MM.1S (cell line): ENCODE data around the gene RNF43.

Experiments
- EZH2 ChIP-seq: fragments of 300-600 bp; sonication (generic); optimal IDR thresholded peaks from 2 replicates; pipeline ENCODE3; 2017; ENCODE audit warnings: low read depth, mild to moderate bottlenecking, antibody characterized with exemption, low read length, mixed read lengths
- EZH2phosphoT487 ChIP-seq: fragments of 300-600 bp; sonication (generic); IDR thresholded peaks from 2 replicates; pipeline ENCODE4 v1.6.1; 2018; ENCODE audit warnings: antibody characterized with exemption, low read length
- TF ChIP-seq, protein P1 (sequence below): fragments of 300-600 bp; sonication (generic); IDR thresholded peaks from 2 replicates; pipeline ENCODE4 v1.5.1; 2016; ENCODE audit warnings: antibody characterized with exemption, low read length, mixed read lengths

DNA sequence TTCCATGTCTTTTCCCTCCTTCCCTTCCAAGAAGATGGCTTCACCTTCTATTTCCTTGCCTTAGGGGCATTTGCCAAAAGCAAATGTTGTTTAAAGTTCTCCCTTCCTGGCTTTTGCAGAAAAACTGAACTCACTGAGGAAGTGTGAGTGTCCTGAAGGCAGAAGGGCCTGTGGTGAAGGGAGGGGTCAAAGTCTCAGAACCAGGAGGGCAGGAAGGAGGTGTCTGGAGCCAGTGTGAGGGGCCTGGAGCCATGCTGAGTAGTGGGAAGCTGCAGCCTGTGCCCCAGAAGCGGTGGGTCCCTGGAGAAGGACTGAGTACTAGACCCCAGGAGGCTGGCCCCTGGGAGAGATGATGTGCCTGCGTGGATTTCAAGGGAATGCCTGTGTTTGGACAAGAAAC is 41.5 kb downstream of the RNF43 start:
- TF ChIP-seq, protein P1, sequence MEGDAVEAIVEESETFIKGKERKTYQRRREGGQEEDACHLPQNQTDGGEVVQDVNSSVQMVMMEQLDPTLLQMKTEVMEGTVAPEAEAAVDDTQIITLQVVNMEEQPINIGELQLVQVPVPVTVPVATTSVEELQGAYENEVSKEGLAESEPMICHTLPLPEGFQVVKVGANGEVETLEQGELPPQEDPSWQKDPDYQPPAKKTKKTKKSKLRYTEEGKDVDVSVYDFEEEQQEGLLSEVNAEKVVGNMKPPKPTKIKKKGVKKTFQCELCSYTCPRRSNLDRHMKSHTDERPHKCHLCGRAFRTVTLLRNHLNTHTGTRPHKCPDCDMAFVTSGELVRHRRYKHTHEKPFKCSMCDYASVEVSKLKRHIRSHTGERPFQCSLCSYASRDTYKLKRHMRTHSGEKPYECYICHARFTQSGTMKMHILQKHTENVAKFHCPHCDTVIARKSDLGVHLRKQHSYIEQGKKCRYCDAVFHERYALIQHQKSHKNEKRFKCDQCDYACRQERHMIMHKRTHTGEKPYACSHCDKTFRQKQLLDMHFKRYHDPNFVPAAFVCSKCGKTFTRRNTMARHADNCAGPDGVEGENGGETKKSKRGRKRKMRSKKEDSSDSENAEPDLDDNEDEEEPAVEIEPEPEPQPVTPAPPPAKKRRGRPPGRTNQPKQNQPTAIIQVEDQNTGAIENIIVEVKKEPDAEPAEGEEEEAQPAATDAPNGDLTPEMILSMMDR = no peak
- TF ChIP-seq EZH2 (no peak), EZH2phosphoT487 (no peak)
